Loucy (cell line): ENCODE results near the gene UBTD1.

Source experiments
- H2AFZ ChIP-seq: fragments of 200-600 bp; sonication (generic); 2 replicates; pipeline ENCODE4 v1.6.0; 2016; ENCODE audit warnings: antibody characterized with exemption, mild to moderate bottlenecking, low read length, moderate library complexity
- H3F3A ChIP-seq: fragments of 200-600 bp; 2 replicates; pipeline ENCODE4 v1.6.0; 2016; ENCODE audit warnings: antibody characterized with exemption, low read depth, mild to moderate bottlenecking
- H3K27me3 ChIP-seq: fragments of 200-600 bp; sonication (generic); 2 replicates; pipeline ENCODE4 v1.6.1; 2014; ENCODE audit warnings: low read length, mild to moderate bottlenecking; ENCODE audit not compliant: insufficient read depth, poor library complexity, severe bottlenecking
- H3K36me3 ChIP-seq: fragments of 200-600 bp; sonication (generic); 2 replicates; pipeline ENCODE4 v1.6.1; 2016; ENCODE audit warnings: low read length; ENCODE audit not compliant: insufficient read depth
- H3K4me1 ChIP-seq: fragments of 200-600 bp; sonication (generic); 2 replicates; pipeline ENCODE4 v1.5.1; 2014; ENCODE audit warnings: low read length, mild to moderate bottlenecking; ENCODE audit not compliant: insufficient read depth, poor library complexity, severe bottlenecking
- H3K4me2 ChIP-seq: fragments of 200-600 bp; sonication (generic); 2 replicates; pipeline ENCODE4 v1.6.0; 2014; ENCODE audit warnings: antibody characterized with exemption, low read length, low read depth, mild to moderate bottlenecking; ENCODE audit not compliant: poor library complexity, severe bottlenecking
- H3K4me3 ChIP-seq: fragments of 200-600 bp; sonication (generic); 2 replicates; pipeline ENCODE4 v1.5.1; 2014; ENCODE audit warnings: low read length, mild to moderate bottlenecking, mixed read lengths; ENCODE audit not compliant: poor library complexity, severe bottlenecking
- H3K79me2 ChIP-seq: fragments of 200-600 bp; sonication (generic); 2 replicates; pipeline ENCODE4 v1.6.1; 2014; ENCODE audit warnings: low read length; ENCODE audit not compliant: insufficient read depth
- H3K9ac ChIP-seq: fragments of 200-600 bp; sonication (generic); 2 replicates; pipeline ENCODE4 v1.6.0; 2014; ENCODE audit warnings: mild to moderate bottlenecking, low read depth, low read length, moderate library complexity; ENCODE audit not compliant: poor library complexity, severe bottlenecking
- H3K9me2 ChIP-seq: fragments of 200-600 bp; sonication (generic); replicated peaks from 2 replicates; pipeline ENCODE4 v1.6.1; 2016; ENCODE audit warnings: low read depth, low read length, mixed read lengths
- H3K9me3 ChIP-seq: fragments of 200-600 bp; sonication (generic); 2 replicates; pipeline ENCODE4 v1.6.1; 2014; ENCODE audit warnings: mild to moderate bottlenecking, antibody characterized with exemption, low read length, low read depth; ENCODE audit not compliant: insufficient read depth
- H4K20me1 ChIP-seq: fragments of 200-600 bp; sonication (generic); 2 replicates; pipeline ENCODE4 v1.6.0; 2014; ENCODE audit warnings: antibody characterized with exemption, low read length, mild to moderate bottlenecking; ENCODE audit not compliant: insufficient read depth, poor library complexity, severe bottlenecking
- CTCF ChIP-seq: fragments of 200-600 bp; sonication (generic); conservative IDR thresholded peaks from 2 replicates; pipeline ENCODE4 v1.5.1; 2014; ENCODE audit warnings: mild to moderate bottlenecking, antibody characterized with exemption, low read length
- EZH2phosphoT487 ChIP-seq: fragments of 200-600 bp; IDR thresholded peaks from 2 replicates; pipeline ENCODE4 v1.6.1; 2018; ENCODE audit warnings: antibody characterized with exemption, mild to moderate bottlenecking, moderate library complexity, borderline replicate concordance

The UBTD1 gene

GRCh38 chr10:97578171-97578844 lies 79.6 kb downstream of the UBTD1 start:
- Histone ChIP-seq H3K79me2 (no peaks in the 10 kb centered on the region), H3K9ac (no peak overlapping the region), H3K36me3 (no peaks in the 10 kb centered on the region), H3K4me3 (no peak overlapping the region), H3K9me2 (no peaks in the 10 kb centered on the region), H4K20me1 (no peaks in the 10 kb centered on the region), H3K9me3 (no peaks in the 10 kb centered on the region), H2AFZ (no peak overlapping the region), H3F3A (no peaks in the 10 kb centered on the region), H3K4me1 (peaks cover 4% of the 10 kb centered on the region), H3K4me2 (no peak overlapping the region), H3K27me3 (no peaks in the 10 kb centered on the region)
- TF ChIP-seq EZH2phosphoT487 (no peak), CTCF (no peak)

- Histone ChIP-seq H3K4me1 (peaks cover 4% of the 10 kb centered on the region), H3K4me2 (no peak overlapping the region), H2AFZ (peak overlapping the region; percentile 33; the same call in 1 of the 2 replicates), H3K9me2 (no peaks in the 10 kb centered on the region), H4K20me1 (no peaks in the 10 kb centered on the region), H3K9me3 (no peaks in the 10 kb centered on the region), H3K27me3 (no peaks in the 10 kb centered on the region), H3K9ac (no peak overlapping the region), H3K79me2 (no peaks in the 10 kb centered on the region), H3F3A (no peaks in the 10 kb centered on the region), H3K4me3 (no peak overlapping the region), H3K36me3 (no peaks in the 10 kb centered on the region)
- TF ChIP-seq EZH2phosphoT487 (no peak), CTCF (no peak)
These were observed 82.0 kb downstream of the UBTD1 start for GRCh38 chr10:97580421-97581367.

DNA sequence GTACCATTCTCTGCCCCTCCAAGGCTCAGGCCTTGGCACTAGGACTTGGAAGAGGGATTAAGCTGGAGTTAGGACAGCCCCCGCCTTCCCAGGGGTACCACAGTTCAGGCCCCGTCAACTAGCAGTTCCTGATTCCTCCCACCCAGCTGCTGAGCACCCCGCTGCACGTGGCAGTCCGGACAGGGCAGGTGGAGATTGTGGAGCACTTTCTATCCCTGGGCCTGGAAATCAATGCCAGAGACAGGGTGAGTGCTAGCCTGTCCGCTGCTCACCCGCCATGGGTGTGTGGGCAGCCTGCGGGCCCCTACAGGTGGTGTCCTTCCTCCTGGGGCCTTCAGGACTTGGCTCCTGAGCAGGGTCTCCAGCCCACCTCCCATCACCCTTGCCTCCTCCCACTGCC lies 83.4 kb downstream of the UBTD1 start:
- no peaks in the 10 kb centered on the region for H3F3A ChIP-seq
- H2AFZ ChIP-seq: no peak overlapping the region
- H3K9me3 ChIP-seq: no peaks in the 10 kb centered on the region
- peaks cover 4% of the 10 kb centered on the region for H3K4me1 ChIP-seq
- H3K4me3 ChIP-seq: no peak overlapping the region
- no peaks in the 10 kb centered on the region for H3K27me3 ChIP-seq
- no peak for TF ChIP-seq CTCF
- TF ChIP-seq EZH2phosphoT487: no peak
- no peaks in the 10 kb centered on the region for H3K36me3 ChIP-seq
- no peaks in the 10 kb centered on the region for H4K20me1 ChIP-seq
- no peaks in the 10 kb centered on the region for H3K79me2 ChIP-seq
- no peak overlapping the region for H3K9ac ChIP-seq
- H3K9me2 ChIP-seq: no peaks in the 10 kb centered on the region
- no peak overlapping the region for H3K4me2 ChIP-seq
